Ovary (tissue), 3 donors: ENCODE results near the gene MYRIP.

Source experiments
- CTCF ChIP-seq, 3 donors: fragments of 450-650 bp in 2 of 3; fragments of 200-600 bp in 1 of 3; IDR thresholded peaks; one replicate each; pipeline versions ENCODE4 v1.5.1 to v1.8.0; 2016 to 2022; ENCODE audit warnings: antibody characterized with exemption in 3 of 3, mild to moderate bottlenecking in 1 of 3
- EP300 ChIP-seq: sonication (generic); formaldehyde crosslinking; IDR thresholded peaks from one replicate; pipeline ENCODE4 v1.6.1; 2017; ENCODE audit warnings: antibody characterized with exemption
- POLR2A ChIP-seq: fragments of 450-650 bp; IDR thresholded peaks from one replicate; pipeline ENCODE4 v1.6.1; 2017; ENCODE audit warnings: antibody characterized with exemption, mild to moderate bottlenecking, moderate library complexity
- donor health status: DM: no; HTN: no; CAD: no.

- TF ChIP-seq POLR2A (no peak), CTCF (IDR thresholded peaks at IDR 0.05) (no peak), EP300 (no peak)
Measured at GRCh38 chr3:40178012-40178594, 368.7 kb downstream of the MYRIP start.
